HG03108 (cell line): Measurements from ENCODE around the gene TTC7B.

Experiments used
- ATAC-seq: cut with Tn5 transposase; IDR thresholded peaks from one replicate; pipeline ENCODE4 v1.9.1; 2021; ENCODE audit warnings: moderate library complexity; ENCODE audit not compliant: unreplicated experiment

The TTC7B gene

GRCh38 chr14:90678846-90679362 is 137.3 kb downstream of the TTC7B start:
- ATAC-seq = no peak

DNA sequence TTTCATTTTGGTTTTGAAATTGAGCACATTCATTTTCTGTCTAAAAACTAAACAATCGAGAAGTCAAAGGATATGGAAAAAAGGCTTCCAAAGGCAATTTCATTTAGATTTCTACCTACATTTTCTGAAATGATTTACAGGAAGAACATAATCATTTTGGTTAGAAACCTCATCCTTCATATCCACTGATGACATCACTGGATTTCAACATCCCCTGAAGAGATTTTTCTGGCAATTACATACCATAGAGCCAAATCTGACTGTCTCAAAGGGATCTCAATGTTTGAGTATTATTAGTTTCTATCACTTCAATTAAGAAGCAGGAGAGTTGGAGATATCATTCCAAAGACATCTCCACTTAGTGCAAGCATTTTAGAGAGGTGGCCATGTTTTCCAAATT is 137.8 kb downstream of the TTC7B start:
- no peak for ATAC-seq

DNA sequence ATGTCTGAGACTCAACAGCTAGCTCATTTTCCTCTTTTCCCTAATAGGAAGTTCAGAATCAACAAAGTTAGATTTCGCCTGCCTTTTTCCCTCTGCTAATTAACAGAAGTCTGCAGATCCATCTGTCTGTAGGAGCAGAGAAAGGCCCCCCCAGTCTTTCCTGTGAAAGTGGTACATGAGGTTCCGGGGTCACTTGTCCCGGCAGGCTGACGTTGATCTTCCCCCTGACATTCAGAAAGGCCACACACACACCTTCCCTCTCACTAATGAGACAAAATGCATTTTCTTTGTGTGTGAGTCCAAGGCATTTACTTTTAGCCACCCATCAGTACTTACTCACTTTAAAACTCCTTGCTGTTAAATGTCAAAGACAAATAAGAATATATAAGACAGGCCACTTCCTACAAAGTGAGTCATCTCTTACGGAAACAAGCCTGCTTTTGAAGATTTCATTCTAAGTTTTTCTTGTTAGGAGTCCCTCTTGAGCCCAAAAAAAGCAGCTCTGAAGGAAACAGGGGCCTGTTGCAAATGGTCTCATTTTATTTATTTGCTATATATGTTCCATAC is 138.7 kb downstream of the TTC7B start:
- no peak for ATAC-seq

DNA sequence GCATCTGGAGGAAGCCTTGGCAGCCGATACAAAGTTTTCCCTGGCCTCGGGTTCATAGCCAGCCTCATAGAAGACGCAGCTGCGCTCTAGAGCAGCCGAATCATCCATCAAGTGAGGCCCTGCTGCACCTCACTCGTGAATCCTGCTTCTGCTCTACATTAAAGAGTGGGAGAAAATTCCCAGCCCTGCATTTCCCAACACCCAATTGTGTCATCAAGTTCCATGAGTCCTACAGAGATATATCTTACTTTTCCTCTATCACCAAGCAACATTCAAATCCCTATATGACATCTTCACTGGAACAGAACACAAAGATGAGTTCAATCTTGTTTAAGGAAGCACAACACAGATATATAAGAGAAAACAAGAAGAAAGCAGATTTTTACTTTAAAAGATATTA is 139.3 kb downstream of the TTC7B start:
- ATAC-seq = no peak

DNA sequence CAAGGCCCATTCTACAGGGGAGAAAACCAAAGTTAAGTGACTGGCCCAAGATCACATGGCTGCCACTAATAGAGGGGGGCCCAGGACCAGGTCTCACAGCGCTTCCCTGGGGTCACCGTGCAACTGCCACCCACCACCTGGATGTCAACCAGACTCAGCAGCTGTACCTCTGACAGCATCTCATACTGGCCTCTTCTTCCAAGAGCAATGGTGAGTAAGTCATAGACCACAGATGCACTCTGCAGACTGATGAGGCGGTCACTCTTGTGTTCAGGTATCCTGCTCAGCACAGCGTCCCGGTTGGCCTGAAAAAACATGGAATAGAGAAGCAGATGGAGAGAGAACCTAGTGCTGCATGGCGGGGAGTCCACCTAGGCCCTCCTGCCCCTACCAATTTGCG is 139.9 kb downstream of the TTC7B start:
- no peak for ATAC-seq

- no peak for ATAC-seq
Measured at GRCh38 chr14:90675399-90675798, 140.8 kb downstream of the TTC7B start.

GRCh38 chr14:90674716-90675115 is 141.5 kb downstream of the TTC7B start:
- ATAC-seq = no peak

DNA sequence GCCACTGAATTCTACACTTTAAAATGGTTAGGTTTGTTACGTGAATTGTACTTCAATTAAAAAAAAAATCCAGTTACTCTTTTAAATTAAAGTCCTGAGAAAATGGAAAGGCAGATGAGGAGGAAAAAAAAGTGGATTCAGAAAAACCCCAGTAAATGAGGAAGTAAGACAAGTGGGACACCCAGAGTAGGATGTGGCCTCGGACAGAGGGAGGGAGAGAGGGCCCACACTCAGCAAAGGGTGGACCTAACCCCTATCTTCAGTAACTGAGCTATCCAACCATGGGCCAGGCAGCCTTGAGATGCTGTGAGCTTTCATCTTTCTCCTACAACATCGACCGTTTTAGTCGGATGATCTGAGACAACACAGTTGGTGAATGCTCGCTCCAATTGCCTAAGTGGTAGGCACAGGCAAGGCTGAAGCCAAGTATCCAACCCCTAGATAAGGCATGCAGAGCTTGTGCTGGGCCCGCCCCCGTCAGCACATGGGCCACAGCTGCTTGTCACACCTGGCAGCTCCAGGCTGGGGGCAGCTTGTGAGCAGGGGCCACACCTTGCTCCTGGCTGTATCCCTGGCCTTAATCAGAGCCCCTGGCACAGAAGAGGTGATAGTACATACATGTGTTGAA is 142.1 kb downstream of the TTC7B start:
- no peak for ATAC-seq

DNA sequence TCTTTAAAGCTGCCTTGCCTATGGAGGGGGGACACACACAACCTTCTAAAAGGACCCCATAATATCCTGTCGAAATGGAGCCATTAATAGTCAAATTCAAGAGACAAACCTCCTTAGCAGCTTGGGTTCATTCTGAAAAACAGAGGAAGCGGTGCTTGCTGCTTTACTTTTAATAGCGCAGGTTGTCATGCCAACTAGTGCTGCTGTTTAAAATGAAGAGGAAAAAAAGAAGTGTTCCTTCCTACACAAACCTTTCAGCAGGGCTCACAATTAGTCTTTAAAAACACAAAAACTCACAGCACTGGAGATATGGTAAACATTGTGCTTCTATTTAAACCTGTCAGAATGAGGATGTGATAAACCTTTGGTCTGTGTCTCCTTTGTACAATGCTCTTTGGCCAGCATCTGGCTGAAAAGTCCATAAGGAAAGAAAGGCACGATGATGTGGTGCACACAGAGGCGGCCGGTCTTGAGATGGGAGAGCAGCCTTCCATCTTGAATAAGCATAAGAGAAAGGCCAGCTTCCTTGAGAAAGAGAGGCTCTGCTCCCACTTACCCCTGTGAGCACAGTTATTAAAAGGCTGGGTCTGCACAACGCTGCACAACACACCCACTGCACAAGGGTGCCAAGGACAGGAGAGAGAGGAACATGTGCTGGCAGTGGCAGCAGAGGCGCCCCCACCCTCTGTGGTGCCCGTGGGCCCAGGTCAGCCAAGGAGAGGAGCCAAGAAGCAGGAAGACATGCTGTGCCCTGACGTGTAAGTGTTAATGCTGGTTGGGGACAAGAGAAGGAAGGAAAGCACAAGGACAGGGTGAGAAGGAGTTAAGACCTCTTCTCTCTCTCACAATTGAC is 144.6 kb downstream of the TTC7B start:
- ATAC-seq = no peak

- ATAC-seq = no peak
Measured at GRCh38 chr14:90669731-90670130, 146.5 kb downstream of the TTC7B start.

GRCh38 chr14:90666571-90666970 is 149.7 kb downstream of the TTC7B start:
- no peak for ATAC-seq

GRCh38 chr14:90665321-90666000 is 150.8 kb downstream of the TTC7B start:
- no peak for ATAC-seq

- no peak for ATAC-seq
Measured at GRCh38 chr14:90664911-90665310, 151.3 kb downstream of the TTC7B start.

GRCh38 chr14:90663680-90664079 is 152.6 kb downstream of the TTC7B start:
- ATAC-seq = no peak

- no peak for ATAC-seq
Measured at GRCh38 chr14:90663140-90663539, 153.1 kb downstream of the TTC7B start.

GRCh38 chr14:90661866-90662265 is 154.4 kb downstream of the TTC7B start:
- ATAC-seq = no peak

- no peak for ATAC-seq
Measured at GRCh38 chr14:90660865-90661570, 155.2 kb downstream of the TTC7B start.

- ATAC-seq = no peak
Measured at GRCh38 chr14:90659156-90659555, 157.1 kb downstream of the TTC7B start.

DNA sequence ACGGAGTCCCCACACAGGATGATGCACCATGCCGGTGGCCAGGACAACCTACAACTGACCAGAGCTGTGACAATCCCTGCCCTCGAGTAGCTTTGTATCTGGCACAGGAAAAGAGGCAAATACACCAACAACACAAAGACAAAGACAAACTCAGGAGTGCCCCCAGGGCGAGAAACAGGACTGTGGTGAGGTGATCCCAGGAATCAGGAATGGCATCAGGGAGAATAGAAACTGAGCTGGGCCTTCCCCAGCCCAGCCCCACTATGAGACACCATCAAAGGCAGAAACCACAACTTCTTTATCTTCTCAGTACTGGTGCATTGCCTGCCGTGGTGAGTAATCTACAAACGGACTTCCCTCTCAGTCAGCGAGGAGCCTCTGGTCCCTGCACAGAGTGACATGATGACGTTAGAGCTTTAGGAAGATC is 157.7 kb downstream of the TTC7B start:
- ATAC-seq = no peak

- ATAC-seq = no peak
Measured at GRCh38 chr14:90656973-90657372, 159.3 kb downstream of the TTC7B start.

DNA sequence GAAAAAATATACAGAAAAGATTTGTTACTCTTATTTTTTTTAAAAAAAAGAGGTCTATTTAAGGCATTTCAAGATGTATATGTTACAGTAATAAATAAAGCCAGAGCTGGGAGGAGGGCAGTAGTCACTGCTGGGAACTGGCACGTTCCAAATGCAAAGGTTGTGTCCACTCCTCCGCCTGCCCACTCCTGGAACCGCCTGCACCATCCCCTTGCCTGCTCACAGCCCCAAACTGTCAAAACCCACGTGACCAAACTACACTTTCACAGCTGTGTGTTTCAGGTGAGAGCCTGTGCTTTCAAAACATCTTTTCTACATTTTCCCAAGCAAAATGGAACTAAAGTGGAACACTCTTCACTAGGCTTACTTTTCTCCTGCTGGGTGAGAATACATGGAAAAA is 160.4 kb downstream of the TTC7B start:
- no peak for ATAC-seq
